Measurements from ENCODE around the gene TIMM22. TPM values are rescaled to one million over a fixed set of nuclear protein-coding genes. Genes with fewer than 3 reads are reported as not detected.

TIMM22 gene
- total and polyA plus RNA-seq, 2 donors (not counting 1 experiment from before 2014, with no cell fraction given) = 4.1 to 9.5 TPM

- peaks cover 7 to 36% of the 10 kb centered on the region in 2 experiments for H3K36me3 ChIP-seq (replicated peaks in 1 of 2; ENCODE audit: control extremely low read depth in 1 of 2, control insufficient read depth in 1 of 2, extremely low read depth in 1 of 2, insufficient read depth in 2 of 2, low read length in 1 of 2)
- H2AFZ ChIP-seq (ENCODE audit: insufficient read depth, low read depth, low read length, poor library complexity, severe bottlenecking) = no peak overlapping the region
- WGBS (ENCODE audit: insufficient coverage) = 80% methylated on average over 2 of the region's 2 CpGs
- TF ChIP-seq CTCF (IDR thresholded peaks at IDR 0.05) = no peak
- H3K9ac ChIP-seq (ENCODE audit: low read length) = no peak overlapping the region
- no peak overlapping the region for H3K27ac ChIP-seq (ENCODE audit: low read length in 2 of 2)
- Mint-ChIP-seq H3K4me1 (peaks cover 19% of the 10 kb centered on the region), H3K9me3 (ENCODE audit: insufficient read depth) (no peaks in the 10 kb centered on the region), H3K4me3 (peak overlapping the region; percentile 99), H3K27me3 (no peaks in the 10 kb centered on the region), H3K27ac (peak overlapping the region; percentile 79)
- peak overlapping the region; percentile 86 for H3K4me2 ChIP-seq (replicated peaks; ENCODE audit: low read depth, low read length, poor library complexity, severe bottlenecking)
- DNase-seq = no peak
- H3K27me3 ChIP-seq (replicated peaks in 1 of 4; ENCODE audit: control extremely low read depth in 1 of 4, control insufficient read depth in 3 of 4, insufficient read depth in 4 of 4, low read length in 3 of 4) = no peaks in the 10 kb centered on the region
- H3K79me2 ChIP-seq (ENCODE audit: control insufficient read depth, insufficient read depth, low read length) = peaks cover 16% of the 10 kb centered on the region
- CTCF ChIA-PET = interaction anchor here (0.8 to 2.7 kb wide), 2 partner anchors 18 to 119 kb away, joined by 3 to 36 read pairs; partner anchors contain the start of gene NXN
- peaks cover 31% of the 10 kb centered on the region for H4K20me1 ChIP-seq (ENCODE audit: control insufficient read depth, insufficient read depth, low read length, poor library complexity, severe bottlenecking)
- POLR2A ChIA-PET = no interaction called here
- intact Hi-C loops (cut with micrococcal nuclease) = no loop called here
- ATAC-seq (ENCODE audit: low read depth) = no peak
- H3K4me1 ChIP-seq (ENCODE audit: control insufficient read depth in 2 of 2, insufficient read depth in 2 of 2, low read length in 2 of 2) = peaks cover 11 to 23% of the 10 kb centered on the region in 2 donors
- no peak overlapping the region for H3K4me3 ChIP-seq (ENCODE audit: control extremely low read depth in 1 of 5, extremely low read depth in 1 of 5, insufficient read depth in 1 of 5, low read depth in 2 of 5, low read length in 4 of 5)
- peaks cover 0 to 19% (median 13%) of the 10 kb centered on the region in 3 donors for H3K9me3 ChIP-seq (ENCODE audit: control extremely low read depth in 1 of 3, control insufficient read depth in 2 of 3, insufficient read depth in 1 of 3, low read length in 2 of 3)
These were observed 1.2 kb downstream of the TIMM22 start for GRCh38 chr17:998111-998510.

GRCh38 chr17:1000597-1001461 lies 3.9 kb downstream of the TIMM22 start:
- no peak overlapping the region for H3K9ac ChIP-seq (ENCODE audit: low read length)
- H2AFZ ChIP-seq (ENCODE audit: insufficient read depth, low read depth, low read length, poor library complexity, severe bottlenecking) = no peak overlapping the region
- H3K4me3 Mint-ChIP-seq = no peak overlapping the region
- peaks cover 7 to 57% of the 10 kb centered on the region in 2 experiments for H3K36me3 ChIP-seq (replicated peaks in 1 of 2; ENCODE audit: control extremely low read depth in 1 of 2, control insufficient read depth in 1 of 2, extremely low read depth in 1 of 2, insufficient read depth in 2 of 2, low read length in 1 of 2)
- ChIA-PET POLR2A (interaction anchor here (0.5 kb wide), 1 partner anchor 16 kb away, joined by 3 read pairs; no protein-coding TSS in a partner anchor), CTCF (interaction anchor here (1.3 to 2.2 kb wide), 2 partner anchors 20 to 121 kb away, joined by 4 to 8 read pairs; no protein-coding TSS in a partner anchor)
- peaks cover 37% of the 10 kb centered on the region for H4K20me1 ChIP-seq (ENCODE audit: control insufficient read depth, insufficient read depth, low read length, poor library complexity, severe bottlenecking)
- H3K9me3 ChIP-seq (ENCODE audit: control extremely low read depth in 1 of 3, control insufficient read depth in 2 of 3, insufficient read depth in 1 of 3, low read length in 2 of 3) = no peaks in the 10 kb centered on the region
- no peaks in the 10 kb centered on the region for H3K27me3 ChIP-seq (replicated peaks in 1 of 4; ENCODE audit: control extremely low read depth in 1 of 4, control insufficient read depth in 3 of 4, insufficient read depth in 4 of 4, low read length in 3 of 4)
- no peak overlapping the region for H3K4me2 ChIP-seq (replicated peaks; ENCODE audit: low read depth, low read length, poor library complexity, severe bottlenecking)
- no peak overlapping the region for H3K27ac Mint-ChIP-seq
- H3K27ac ChIP-seq (ENCODE audit: low read length in 2 of 2) = no peak overlapping the region
- no peak overlapping the region for H3K4me3 ChIP-seq (ENCODE audit: control extremely low read depth in 1 of 5, extremely low read depth in 1 of 5, insufficient read depth in 1 of 5, low read depth in 2 of 5, low read length in 4 of 5)
- intact Hi-C loops (cut with micrococcal nuclease) = no loop called here
- no peaks in the 10 kb centered on the region for H3K27me3 Mint-ChIP-seq
- DNase-seq (no peak), ATAC-seq (ENCODE audit: low read depth) (no peak)
- peaks cover 19% of the 10 kb centered on the region for H3K4me1 Mint-ChIP-seq
- TF ChIP-seq EZH2 (IDR thresholded peaks at IDR 0.05; ENCODE audit: borderline replicate concordance, insufficient read depth, low read depth, low read length, poor library complexity, severe bottlenecking) (no peak), CTCF (IDR thresholded peaks at IDR 0.05) (no peak)
- H3K79me2 ChIP-seq (ENCODE audit: control insufficient read depth, insufficient read depth, low read length) = peaks cover 16% of the 10 kb centered on the region
- peaks cover 11 to 23% of the 10 kb centered on the region in 2 donors for H3K4me1 ChIP-seq (ENCODE audit: control insufficient read depth in 2 of 2, insufficient read depth in 2 of 2, low read length in 2 of 2)
- H3K9me3 Mint-ChIP-seq (ENCODE audit: insufficient read depth) = no peaks in the 10 kb centered on the region
- WGBS (ENCODE audit: insufficient coverage) = 91% methylated on average over 13 of the region's 15 CpGs
